IPS-18a (cell line): ENCODE results near the gene NGEF.
"Not testable (repeated sequence)": the region's sequence is repeated elsewhere in the genome, so short reads cannot be mapped to it uniquely, and the experiment has no call there.

Experiments used
- H3K27ac ChIP-seq: one replicate; pipeline ENCODE4 v1.5.1; 2013; ENCODE audit warnings: low read length
- H3K27me3 ChIP-seq: one replicate; pipeline ENCODE4 v1.6.1; 2013; ENCODE audit warnings: mild to moderate bottlenecking, low read length; ENCODE audit not compliant: control insufficient read depth, insufficient read depth
- H3K36me3 ChIP-seq: one replicate; pipeline ENCODE4 v1.6.1; 2013; ENCODE audit warnings: low read depth, low read length; ENCODE audit not compliant: control insufficient read depth
- H3K4me1 ChIP-seq: one replicate; pipeline ENCODE4 v1.6.1; 2013; ENCODE audit warnings: low read depth, low read length; ENCODE audit not compliant: control insufficient read depth
- H3K4me3 ChIP-seq: one replicate; pipeline ENCODE4 v1.5.1; 2013; ENCODE audit warnings: low read length
- H3K9ac ChIP-seq: one replicate; pipeline ENCODE4 v1.6.1; 2013; ENCODE audit warnings: mild to moderate bottlenecking, low read length, moderate library complexity
- H3K9me3 ChIP-seq: one replicate; pipeline ENCODE4 v1.6.1; 2013; ENCODE audit warnings: low read depth, low read length; ENCODE audit not compliant: control insufficient read depth

Gene NGEF

DNA sequence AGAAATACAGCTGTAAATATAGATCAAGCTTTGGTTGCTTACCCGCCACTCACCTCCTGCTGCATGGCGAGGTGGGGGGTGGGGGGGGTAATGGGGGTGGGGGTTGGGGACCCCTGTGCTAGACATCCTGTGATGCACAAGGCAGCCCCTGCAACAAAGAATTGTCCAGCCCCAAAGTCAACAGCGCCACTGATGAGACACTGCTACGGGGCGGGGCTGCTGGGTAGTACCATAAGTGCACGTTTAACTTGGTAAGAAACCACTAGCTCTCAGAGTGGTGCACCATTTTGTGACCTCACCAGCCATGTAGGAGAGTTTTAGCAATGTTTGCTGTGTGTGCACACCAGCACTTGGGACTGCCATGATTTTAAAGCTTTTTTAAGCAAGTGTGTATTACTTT lies 102.7 kb downstream of the NGEF start:
- H3K27me3 ChIP-seq: no peaks in the 10 kb centered on the region
- no peak overlapping the region for H3K9ac ChIP-seq
- H3K36me3 ChIP-seq: no peaks in the 10 kb centered on the region
- H3K4me3 ChIP-seq: no peak overlapping the region
- no peaks in the 10 kb centered on the region for H3K9me3 ChIP-seq
- H3K4me1 ChIP-seq: peaks cover 3% of the 10 kb centered on the region
- H3K27ac ChIP-seq: no peak overlapping the region

DNA sequence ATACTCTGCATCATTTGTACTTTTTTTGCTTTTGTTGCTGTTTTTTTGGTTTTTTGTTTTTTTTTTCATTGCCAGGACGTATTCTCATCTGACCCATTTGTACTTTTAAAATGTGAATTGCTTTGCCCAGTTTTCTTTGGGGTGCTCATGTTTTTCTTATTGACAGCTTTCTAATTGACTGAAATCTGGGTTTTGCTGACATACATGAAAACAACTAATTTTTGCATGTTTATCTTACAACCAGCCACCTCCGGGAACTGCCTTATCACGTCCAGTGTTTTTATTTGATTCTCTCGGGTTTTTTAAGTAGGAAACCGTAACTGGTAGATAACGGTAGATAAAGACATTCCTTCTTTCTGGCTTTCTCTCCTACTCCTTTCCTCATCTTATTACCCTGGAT lies 104.4 kb downstream of the NGEF start:
- Histone ChIP-seq H3K9ac (no peak overlapping the region), H3K27ac (no peak overlapping the region), H3K9me3 (no peaks in the 10 kb centered on the region), H3K36me3 (no peaks in the 10 kb centered on the region), H3K4me1 (peaks cover 3% of the 10 kb centered on the region), H3K27me3 (no peaks in the 10 kb centered on the region), H3K4me3 (no peak overlapping the region)

DNA sequence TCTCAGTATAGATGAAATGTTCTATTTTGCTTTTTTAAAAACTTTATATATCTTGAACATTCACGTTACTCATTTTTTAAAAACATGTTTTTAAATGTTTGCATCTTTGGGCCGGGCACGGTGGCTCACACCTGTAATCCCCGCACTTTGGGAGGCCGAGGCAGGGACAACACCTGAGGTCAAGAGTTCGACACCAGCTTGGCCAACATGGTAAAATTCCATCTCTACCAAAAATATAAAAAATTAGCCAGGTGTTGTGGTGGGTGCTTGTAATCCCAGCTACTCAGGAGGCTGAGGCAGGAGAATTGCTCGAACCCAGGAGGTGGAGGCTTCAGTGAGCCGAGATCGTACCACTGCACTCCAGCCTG lies 105.4 kb downstream of the NGEF start:
- not testable (repeated sequence) for H3K9ac ChIP-seq, H3K9me3 ChIP-seq, H3K4me1 ChIP-seq, H3K36me3 ChIP-seq, H3K4me3 ChIP-seq, H3K27ac ChIP-seq, H3K27me3 ChIP-seq

DNA sequence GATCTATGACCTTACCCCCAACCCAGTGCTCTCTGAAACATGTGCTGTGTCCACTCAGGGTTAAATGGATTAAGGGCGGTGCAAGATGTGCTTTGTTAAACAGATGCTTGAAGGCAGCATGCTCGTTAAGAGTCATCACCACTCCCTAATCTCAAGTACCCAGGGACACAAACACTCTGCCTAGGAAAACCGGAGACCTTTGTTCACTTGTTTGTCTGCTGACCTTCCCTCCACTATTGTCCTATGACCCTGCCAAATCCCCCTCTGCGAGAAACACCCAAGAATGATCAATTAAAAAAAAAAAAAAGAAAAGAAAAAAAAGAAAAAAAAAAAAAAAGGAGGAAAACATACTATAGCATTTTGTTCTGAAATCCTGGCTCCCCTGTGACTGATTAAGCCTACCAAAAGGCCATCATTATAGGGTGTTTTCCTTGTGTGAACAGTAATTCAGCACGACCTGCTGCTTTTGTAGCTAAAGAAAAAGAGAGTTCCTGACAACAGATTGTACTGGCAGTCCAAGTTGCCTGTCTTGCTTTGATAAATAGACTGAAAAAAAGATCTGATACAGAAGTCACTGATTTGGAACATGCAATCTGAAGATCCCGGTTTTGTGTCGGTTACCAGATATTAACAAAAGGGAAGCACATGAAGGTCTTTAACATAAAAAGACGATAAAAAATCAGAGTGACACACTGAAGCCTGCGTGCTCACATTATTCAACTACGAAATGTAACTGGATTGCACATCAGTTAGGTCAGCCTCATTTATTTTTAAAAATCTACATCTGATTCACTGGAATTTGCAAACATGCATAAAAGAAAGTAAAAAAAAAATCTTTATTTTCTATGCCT lies 106.0 kb downstream of the NGEF start:
- not testable (repeated sequence) for H3K4me3 ChIP-seq, H3K27ac ChIP-seq, H3K9ac ChIP-seq, H3K36me3 ChIP-seq, H3K4me1 ChIP-seq, H3K9me3 ChIP-seq, H3K27me3 ChIP-seq

DNA sequence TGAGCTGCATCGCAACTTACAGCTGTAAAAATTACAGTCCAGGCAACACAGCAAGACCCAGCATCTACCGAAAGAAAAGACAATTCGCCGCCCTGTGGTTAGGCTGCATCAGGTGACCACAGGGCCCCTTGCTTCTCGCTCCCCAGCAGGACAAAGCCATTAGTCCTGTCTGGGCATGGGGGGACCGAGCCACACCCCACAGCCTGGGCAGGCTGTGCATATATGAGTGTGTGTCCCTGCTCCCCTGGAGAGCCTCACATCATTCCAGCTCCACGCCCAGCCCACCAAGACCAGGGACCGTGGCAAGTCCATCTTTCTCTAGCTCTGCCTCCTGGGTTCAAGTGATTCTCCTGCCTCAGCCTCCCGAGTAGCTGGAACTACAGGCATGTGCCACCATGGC lies 109.1 kb downstream of the NGEF start:
- Histone ChIP-seq H3K4me1 (peaks cover 12% of the 10 kb centered on the region), H3K4me3 (no peak overlapping the region), H3K36me3 (no peaks in the 10 kb centered on the region), H3K9me3 (no peaks in the 10 kb centered on the region), H3K27me3 (peaks cover 12% of the 10 kb centered on the region), H3K9ac (no peak overlapping the region), H3K27ac (no peak overlapping the region)

DNA sequence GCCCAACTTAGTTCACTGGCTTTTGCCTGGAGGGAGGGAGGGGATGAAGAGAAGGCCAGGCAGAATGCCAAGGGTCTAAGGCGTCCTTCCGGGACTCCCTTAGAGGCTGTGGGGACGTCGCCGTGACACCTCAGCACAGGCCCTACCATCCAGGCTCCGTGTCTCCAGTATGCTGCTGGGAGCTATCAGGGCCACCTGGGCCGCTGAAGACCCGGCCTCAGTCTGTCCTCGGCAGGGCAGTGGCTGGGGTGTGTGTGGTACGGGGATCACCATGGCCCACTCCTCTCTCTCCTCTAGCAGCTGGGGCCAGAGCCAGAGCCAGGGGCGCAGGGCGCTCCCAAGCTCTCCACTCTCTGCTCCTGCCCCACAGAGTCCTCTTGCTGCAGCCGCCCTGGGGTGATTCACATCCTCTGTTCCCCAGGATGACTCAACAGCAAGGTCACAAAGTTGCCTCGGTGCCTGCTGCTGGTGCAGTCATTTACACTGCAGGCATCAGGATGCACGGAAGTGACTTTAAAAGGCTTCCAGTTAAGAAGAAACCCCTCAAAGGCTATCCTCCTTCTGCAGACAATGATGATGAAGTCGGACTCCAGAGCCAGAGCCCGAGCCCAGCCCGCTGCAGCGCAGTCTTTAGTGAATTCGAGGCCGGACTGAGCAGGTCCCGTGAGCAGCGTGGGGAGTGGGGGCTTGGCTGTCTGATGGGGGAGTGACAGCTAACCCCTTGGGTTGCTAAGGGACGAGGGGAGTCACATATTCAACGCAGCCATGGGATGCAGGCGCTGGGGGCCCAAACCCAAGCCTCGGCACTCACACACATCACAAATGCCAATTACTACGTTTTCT lies 111.1 kb downstream of the NGEF start:
- H3K9ac ChIP-seq: no peak overlapping the region
- H3K4me3 ChIP-seq: no peak overlapping the region
- H3K36me3 ChIP-seq: no peaks in the 10 kb centered on the region

DNA sequence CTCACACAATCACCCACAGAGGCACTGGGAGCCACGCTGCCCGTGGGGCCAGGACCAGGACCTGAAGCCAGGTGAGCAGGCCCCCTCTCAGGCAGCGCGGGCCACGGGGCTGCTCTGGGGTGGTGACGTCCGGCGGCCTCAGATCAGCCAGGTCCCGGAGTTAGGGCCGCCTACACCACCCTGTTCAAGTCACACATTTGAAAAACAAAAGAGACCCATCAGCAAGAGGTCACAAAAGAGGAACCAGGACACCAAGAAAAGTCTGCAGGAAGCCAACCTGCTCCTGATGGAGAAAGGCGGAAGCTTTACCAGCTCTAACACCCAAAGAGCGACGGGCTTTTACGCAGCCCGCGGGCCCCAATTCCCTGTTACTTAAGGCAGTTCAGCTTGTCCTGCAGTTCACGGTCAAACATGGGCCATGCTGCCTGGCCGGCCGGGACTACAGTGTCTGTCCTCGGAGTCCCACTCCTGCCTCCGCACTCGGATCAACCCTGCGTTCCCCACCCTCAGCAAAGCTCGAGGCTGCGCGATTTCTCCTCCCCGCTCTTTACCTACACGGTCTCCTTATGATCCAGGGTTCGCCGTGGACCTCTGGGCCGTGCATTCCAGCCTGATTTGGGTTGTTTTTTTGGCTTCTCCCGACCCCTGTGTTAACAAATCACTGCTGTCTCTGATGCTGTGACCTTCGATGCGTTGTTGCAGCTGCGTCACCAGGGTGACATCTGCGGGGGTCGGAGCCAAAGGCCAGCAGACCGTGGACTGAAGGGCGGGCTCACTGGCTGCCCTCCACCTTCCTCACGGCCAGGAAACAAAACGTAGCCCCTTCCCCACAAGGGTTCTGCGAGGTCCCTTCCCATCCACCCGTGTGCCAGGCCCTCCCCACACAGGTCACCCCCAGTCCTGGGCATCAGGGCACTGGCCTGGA lies 112.0 kb downstream of the NGEF start:
- Histone ChIP-seq H3K27ac (no peak overlapping the region), H3K9ac (no peak overlapping the region), H3K36me3 (no peaks in the 10 kb centered on the region), H3K4me1 (peaks cover 9% of the 10 kb centered on the region), H3K9me3 (no peaks in the 10 kb centered on the region), H3K4me3 (no peak overlapping the region), H3K27me3 (peaks cover 12% of the 10 kb centered on the region)

More for the DNA sequence above, 111.1 kb downstream of the NGEF start:
- no peaks in the 10 kb centered on the region for H3K9me3 ChIP-seq
- peaks cover 9% of the 10 kb centered on the region for H3K4me1 ChIP-seq
- H3K27me3 ChIP-seq: peaks cover 12% of the 10 kb centered on the region
- no peak overlapping the region for H3K27ac ChIP-seq

DNA sequence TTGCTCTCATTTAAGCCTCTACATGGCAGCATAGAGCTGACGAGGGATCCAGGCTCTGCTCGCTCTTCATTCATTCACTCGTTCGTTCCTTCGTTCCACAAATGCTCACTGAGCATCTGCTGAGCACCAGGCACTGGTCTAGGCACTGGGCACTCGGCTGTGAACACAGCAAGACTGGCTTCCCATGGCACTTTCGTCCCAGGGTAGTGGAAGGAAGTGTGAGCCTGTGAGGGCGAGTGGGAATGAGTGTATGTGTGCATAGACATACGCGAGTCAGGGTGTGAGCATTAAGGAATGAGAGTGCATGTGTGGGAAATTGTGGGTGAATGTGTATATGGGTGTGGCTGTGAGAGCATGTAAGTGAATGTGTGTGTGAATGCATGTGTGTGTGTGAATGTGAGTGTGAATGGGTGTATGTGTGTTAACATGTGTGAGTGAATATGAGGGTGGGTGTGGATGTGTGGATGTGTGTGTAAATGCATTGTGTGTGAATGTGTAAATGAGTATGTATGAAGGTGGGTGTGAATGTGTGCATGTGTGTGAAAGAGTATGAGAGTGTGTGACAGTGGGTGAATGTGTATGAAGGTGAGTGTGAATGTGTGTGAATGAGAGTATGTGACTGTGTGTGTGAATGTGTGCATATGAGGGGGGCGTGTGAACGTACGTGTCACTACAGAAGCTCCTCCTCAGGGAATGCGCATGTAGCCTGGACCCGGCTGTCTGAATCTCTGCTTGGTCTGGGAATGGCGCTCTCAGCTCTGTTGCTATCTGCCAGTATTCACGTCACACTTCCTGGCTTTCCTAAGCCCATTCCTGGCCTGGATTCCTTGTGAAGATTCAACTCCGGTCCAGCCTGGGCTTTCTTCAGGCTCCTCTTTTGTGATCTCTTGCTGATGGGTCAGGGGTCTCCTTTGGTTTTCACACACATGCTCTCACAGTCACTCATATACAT lies 114.2 kb downstream of the NGEF start:
- Histone ChIP-seq H3K4me3 (no peak overlapping the region), H3K9ac (no peak overlapping the region), H3K9me3 (no peaks in the 10 kb centered on the region), H3K27me3 (peaks cover 12% of the 10 kb centered on the region), H3K4me1 (peaks cover 9% of the 10 kb centered on the region), H3K27ac (no peak overlapping the region), H3K36me3 (no peaks in the 10 kb centered on the region)

DNA sequence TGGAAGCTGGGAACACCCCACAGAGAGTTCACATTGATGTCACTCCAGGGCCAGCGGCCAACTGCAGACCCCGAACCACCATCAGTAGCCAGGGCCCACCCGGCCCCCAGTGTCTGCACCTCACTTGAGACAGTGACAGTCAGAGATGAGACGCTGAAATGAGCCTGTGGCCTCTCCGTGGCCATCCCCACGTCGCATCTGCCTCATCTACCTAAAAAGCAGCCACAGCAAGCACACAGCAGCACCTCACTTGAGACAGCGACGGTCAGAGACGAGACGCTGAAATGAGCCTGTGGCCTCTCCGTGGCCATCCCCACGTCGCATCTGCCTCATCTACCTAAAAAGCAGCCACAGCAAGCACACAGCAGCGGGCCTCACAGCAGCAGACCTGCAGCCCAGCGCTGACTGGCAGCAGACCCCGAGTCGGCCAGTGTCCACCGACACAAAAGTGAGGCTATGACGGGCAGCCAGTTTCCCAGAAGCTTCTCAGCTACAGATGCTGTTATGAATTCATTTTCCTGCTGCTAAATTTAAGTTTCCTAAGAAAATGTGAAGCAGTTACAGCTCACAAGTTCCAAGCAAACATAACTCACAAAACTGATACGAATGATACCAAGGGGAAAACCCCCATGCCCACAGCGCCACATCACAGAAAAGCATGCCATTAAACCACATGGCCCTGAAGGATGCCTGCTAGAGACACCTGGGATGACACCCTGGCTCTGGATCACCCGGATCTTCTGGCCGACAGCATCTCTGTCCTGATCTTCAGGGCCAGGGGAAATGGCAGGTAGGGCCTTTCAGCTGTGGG lies 115.3 kb downstream of the NGEF start:
- Histone ChIP-seq H3K27me3 (peaks cover 12% of the 10 kb centered on the region), H3K9me3 (no peaks in the 10 kb centered on the region), H3K4me1 (peaks cover 9% of the 10 kb centered on the region), H3K27ac (no peak overlapping the region), H3K9ac (no peak overlapping the region), H3K36me3 (no peaks in the 10 kb centered on the region), H3K4me3 (no peak overlapping the region)
